ENCODE measurements around the gene ACOT13.
A peak's percentile ranks its signal among the peaks of the same experiment; 100 is the strongest.
"Not testable (repeated sequence)": the region's sequence is repeated elsewhere in the genome, so short reads cannot be mapped to it uniquely, and the experiment has no call there.

Gene ACOT13

DNA sequence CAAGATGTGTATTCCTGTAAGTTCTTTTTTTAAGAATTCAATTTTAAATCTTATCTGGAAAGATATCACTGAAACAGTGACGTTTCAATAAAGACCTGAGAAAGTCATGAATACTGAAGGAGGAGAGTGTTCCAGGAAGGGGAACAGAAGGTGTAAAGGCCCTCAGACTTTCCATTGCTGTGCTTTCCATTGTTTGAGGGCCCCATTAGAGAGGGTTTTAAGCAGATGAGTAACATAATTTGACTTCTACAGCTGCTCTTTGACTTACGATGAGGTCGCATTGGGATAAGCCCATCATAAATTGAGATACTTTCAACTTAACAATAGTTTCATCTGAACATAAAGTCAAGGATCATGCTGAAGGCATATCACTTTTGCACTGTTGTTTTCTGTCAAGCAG, 24.7 kb downstream of the ACOT13 start:
- DNase-seq (ENCODE audit: extremely low read depth in 1 of 2, low read depth in 1 of 2) = no peak

- no peak for DNase-seq (ENCODE audit: extremely low read depth in 1 of 2, low read depth in 1 of 2)
Observed at GRCh38 chr6:24692003-24692402, 25.1 kb downstream of the ACOT13 start.

DNA sequence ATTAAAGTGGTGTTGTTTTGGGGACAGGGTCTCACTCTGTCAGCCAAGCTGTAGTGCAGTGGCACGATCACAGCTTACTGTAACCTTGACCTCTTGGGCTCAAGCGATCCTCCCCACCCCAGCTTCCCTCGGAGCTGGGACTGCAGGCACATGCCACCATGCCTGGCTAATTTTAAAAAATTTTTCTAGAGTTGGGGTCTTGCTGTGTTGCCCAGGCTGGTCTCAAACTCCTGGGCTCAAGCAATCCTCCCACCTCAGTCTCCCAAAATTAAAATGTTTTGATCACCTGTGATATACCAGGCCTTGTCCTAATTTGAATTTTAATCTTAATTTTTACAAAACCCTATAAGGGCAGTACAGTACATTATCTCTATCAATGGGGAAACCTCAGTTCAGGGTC, 25.5 kb downstream of the ACOT13 start:
- DNase-seq (ENCODE audit: extremely low read depth in 1 of 2, low read depth in 1 of 2) = no peak

DNA sequence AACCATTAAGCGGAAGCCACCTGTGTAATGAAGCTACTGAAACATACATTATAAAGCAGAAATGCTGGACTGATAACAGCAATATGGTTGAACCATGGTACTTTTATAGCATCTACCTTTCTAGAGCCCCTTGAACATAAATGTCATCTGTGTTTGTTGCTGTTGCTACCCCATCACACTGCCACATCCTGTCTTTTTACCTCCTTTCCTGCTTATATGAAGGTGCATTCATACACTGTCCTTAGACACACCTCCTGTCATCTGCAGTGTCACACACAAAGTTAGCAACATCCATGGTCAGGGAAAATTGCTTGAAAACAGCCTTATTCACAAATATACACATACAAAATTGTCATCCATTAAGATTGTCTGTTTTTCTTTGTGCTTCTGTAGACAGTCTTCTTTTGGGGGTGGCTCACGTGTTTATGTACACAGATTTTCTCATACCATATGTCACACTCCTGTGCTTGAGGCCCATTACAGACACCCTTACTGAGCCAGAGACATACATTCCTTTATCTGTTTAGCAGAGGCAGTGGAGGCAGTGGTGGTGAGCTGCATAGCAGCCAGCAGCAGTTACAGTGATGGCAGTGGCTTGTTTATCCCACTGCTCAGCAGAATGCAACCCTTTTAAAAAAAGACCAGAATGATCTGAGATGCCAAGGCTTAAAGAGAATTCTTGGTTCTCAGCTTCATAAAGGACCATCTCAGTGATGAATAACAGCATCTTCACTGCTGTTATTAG, 26.1 kb downstream of the ACOT13 start:
- DNase-seq (ENCODE audit: extremely low read depth in 1 of 2, low read depth in 1 of 2) = no peak

GRCh38 chr6:24694198-24694597, 27.3 kb downstream of the ACOT13 start:
- no peak for DNase-seq (ENCODE audit: extremely low read depth in 1 of 2, low read depth in 1 of 2)

- DNase-seq (ENCODE audit: extremely low read depth in 1 of 2, low read depth in 1 of 2) = not testable (repeated sequence)
Observed at GRCh38 chr6:24695635-24696034, 28.8 kb downstream of the ACOT13 start.

- no peak for DNase-seq (ENCODE audit: extremely low read depth in 1 of 2, low read depth in 1 of 2)
Observed at GRCh38 chr6:24696097-24696496, 29.2 kb downstream of the ACOT13 start.

- no peak for DNase-seq (ENCODE audit: extremely low read depth in 1 of 2, low read depth in 1 of 2)
Observed at GRCh38 chr6:24699521-24700359, 32.9 kb downstream of the ACOT13 start.

DNA sequence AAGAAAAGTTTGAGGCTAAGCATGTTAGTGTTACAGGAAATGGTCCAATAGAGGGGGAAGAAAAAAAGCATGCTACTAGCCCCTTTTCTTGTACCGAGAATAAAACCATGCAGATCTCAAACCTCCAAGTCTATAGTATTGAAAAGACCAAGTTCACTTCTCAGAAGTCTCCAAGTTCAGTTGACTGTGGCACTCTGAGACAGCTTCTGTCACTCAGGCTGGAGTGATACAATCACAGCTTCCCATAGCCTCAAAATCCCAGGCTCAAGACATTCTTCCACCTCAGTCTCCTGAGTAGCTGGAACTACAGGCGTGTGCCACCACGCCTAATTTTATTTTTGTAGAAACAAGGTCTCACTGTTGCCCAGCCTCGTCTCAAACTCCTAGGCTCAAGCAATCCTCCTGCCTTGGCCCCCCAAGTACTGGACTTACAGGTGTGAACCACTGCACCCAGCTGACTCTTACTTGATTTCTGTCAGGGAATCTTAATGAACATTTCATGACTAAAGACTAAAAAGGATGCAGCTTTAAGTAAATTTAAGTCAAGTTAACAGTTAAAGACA, 35.9 kb downstream of the ACOT13 start:
- no peak for DNase-seq (ENCODE audit: extremely low read depth in 1 of 2, low read depth in 1 of 2)

- DNase-seq (ENCODE audit: extremely low read depth in 1 of 2, low read depth in 1 of 2) = no peak
Observed at GRCh38 chr6:24704468-24704867, 37.6 kb downstream of the ACOT13 start.

DNA sequence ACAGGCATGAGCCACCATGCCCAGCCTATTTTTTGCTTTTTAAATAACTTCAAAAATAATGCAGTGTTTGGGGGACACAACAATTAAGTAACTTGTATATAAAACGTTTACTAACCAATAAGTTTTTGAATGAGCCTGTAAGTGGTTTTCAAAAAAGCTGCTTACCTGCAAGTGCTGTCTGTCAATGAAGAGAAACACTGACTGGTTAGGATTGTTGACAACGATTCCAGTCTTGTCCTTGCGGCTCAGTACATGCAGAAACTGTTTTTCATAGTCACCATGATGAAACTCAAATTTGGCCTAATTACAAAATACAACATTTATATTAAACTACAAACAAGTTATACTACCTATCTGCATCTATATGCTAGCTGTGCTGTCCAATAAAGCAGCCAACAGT, 41.7 kb downstream of the ACOT13 start:
- no peak for DNase-seq (ENCODE audit: extremely low read depth in 1 of 2, low read depth in 1 of 2)

- DNase-seq (ENCODE audit: extremely low read depth in 1 of 2, low read depth in 1 of 2) = no peak
Observed at GRCh38 chr6:24709014-24709711, 42.3 kb downstream of the ACOT13 start.

DNA sequence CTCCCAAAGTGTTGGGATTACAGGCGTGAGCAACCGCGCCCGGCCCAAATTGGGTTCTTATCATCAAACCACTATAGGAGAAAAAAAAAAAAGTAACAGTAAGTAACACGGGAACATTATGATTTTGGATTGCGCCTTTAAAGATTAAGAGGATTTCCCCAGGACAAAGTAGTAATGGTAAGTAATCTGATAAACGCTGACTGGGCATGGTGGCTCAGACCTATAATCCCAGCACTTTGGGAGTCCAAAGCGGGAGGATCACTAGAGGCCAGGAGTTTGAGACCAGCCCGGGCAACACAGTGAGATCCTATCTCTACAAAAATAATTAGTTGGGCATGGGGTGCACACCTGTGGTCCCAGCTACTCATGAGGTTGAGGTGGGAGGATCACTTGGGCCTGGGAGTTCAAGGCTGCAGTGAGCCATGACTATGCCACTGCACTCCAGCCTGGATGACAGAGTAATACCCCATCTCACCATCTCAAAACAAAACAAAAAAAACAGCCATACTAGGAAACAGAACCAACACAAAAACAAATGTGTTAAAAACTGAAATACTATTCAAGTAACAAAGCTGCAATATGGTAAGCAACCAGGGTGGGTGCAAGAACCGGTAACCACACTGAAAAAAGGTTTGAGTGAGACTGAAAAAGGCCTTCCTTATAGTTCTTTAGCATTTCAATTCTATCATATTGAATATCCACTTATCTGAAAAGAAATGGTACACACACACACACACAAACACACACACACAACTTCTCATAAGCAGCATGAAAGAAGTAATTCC, 43.8 kb downstream of the ACOT13 start:
- no peak for DNase-seq (ENCODE audit: extremely low read depth in 1 of 2, low read depth in 1 of 2)

DNA sequence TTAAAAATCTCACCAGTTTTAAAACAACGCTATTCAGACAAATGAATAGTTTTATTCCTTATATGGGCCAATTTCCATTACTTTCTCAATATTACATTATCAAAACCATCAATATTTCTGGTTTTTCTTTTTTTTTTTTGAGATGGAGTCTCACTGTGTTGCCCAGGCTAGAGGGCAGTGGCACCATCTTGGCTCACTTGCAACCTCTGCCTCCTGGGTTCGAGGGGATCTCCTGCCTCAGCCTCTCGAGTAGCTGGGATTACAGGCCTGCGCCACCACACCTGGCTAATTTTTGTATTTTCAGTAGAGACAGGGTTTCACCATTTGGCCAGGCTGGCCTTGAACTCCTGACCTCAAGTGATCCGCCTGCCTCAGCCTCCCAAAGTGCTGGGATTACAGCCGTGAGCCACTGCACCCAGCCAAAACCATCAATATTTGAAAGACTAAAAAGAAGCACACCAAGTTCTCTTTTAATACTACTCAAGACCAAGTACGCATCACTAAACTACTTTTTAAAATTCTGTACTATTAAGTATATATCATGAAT, 49.8 kb downstream of the ACOT13 start:
- not testable (repeated sequence) for DNase-seq (ENCODE audit: extremely low read depth in 1 of 2, low read depth in 1 of 2)

DNA sequence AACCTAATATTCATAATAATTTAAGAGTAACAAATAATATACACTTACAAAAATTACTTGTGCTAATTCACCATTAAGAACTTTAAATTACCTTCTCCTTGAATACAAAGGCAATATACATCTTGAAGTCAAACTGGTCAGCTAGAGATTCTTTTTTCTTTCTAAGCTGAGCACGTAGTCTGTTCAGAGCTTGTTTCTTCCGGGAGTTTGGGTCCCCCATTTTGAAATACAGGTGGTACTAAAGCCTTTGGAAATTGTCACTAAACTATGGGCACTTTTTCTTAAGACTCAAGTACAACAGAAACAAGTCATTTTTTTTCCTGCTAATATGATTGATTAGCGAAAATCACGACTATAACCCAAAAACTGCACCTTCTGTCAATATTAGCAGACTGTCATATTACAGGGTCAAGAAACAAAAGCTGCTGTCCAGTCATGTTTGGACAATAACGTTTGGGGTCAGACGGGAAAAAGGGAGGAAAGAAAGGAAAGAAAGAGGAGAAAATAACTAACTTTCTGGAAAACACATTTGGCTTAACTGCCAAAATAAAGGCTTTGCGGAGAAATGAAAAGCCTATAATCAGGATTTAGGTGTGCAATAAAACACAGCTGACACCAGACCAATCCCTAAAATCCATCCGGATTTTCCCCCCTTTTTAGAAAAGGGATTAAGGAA, 51.7 kb downstream of the ACOT13 start:
- no peak for DNase-seq (ENCODE audit: extremely low read depth in 1 of 2, low read depth in 1 of 2)

DNA sequence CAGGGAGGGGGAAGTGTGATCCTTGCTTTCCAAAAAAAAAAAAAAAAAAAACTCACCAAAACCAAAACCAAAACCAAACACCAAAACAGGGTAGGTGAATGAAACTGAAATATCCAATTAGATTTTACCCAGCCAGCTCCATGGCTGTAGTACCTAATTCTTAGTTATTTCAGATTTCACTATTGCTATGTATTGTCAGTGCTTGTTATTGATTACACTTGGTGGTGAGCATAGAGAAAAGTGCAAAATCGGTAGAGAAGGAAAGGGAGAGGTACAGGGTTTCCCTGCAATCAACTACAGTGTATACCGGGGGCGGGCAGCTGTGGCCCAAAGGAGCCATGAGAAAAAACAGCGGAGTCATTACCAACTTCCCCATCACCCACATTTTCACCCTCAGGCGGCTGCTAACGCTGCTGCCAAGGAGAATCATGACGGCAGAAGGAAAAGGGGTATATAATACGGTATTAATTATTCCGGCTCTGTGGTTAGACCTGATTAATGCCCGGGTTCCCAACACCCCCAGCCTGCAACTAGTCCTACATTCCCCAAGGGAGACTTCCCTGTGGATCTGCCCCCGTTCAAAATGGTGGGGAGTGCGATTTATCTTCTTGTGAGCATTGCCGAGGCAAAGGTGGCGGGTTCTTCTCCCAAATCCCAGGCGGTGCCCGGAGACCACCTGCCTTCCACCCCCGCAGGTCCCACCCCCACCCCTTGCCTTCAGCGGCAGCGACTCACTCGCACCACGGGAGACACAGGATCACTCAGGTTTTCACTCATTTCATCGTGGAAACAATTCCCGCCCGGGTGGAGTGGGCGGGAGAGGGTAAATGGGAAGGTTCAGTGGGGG, 52.5 kb downstream of the ACOT13 start, which contains the start of gene C6orf62:
Gene C6orf62, minus strand, starts transcription at position 30 of the 847 bp plus-strand sequence. CDS start 486 bp downstream, outside the sequence.
- DNase-seq (ENCODE audit: extremely low read depth in 1 of 2, low read depth in 1 of 2) = peak in 1 of 2 donors; percentile 17

DNA sequence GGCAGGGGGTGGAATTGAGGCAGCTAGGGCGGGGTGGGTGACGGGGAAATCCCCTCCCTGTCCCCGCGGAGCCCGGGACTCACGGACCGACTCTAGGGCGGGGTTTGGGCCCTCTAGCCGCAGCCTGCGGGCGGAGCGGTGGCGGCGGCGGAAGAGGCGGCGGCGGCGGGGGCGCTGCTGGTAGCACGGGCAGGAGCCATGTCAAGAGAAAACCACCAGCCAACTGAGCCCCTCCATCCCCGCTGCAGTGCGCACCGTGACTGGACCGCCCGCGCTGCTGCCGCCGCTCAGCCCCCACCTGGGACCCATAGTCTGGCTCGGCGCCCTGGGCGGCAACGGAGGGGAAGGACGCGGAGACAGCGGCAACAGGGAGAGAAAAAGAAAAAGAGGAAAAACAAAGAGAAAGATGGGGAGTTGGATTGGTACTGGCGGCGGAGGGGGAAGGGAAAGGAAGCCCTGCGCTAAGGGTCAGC, 53.3 kb downstream of the ACOT13 start:
- peak; percentile 40 to 63 for DNase-seq (ENCODE audit: extremely low read depth in 1 of 2, low read depth in 1 of 2)

Measured in activated CD8-positive, alpha-beta memory T cell treated with anti-CD3 and anti-CD28 coated beads for 1 hour (primary cell).